HCT116 (cell line): ENCODE data around the gene NPW. TPM values are rescaled to one million over a fixed set of nuclear protein-coding genes. Genes with fewer than 3 reads are reported as not detected.

Experiments
- ATAC-seq: fragments of 200-7000 bp; cut with Tn5 transposase; 2 replicates; pipeline ENCODE4 v1.9.1; 2020; ENCODE audit warnings: mild to moderate bottlenecking, moderate library complexity
- BruUV-seq: library from RNA; stranded (reverse); fragments of 400-500 nt; replicated peaks from 2 replicates; lab custom pipeline; 2021; lab: Mats Ljungman, UMichigan
- CTCF ChIA-PET: fragments of 300-600 bp; sonication (Branson Sonifier 250); formaldehyde crosslinking; loops from one replicate; lab custom pipeline; 2021; ENCODE audit warnings: antibody characterized with exemption; lab: Charles Lee
- POLR2A ChIA-PET: fragments of 300-600, 350-600 bp; sonication (Branson Sonifier 250); formaldehyde crosslinking; loops from one replicate; lab custom pipeline; 2021; ENCODE audit warnings: antibody characterized with exemption; lab: Charles Lee
- RAD21 ChIA-PET, 2 experiments: fragments of 300-600 bp; sonication (Branson Sonifier 250); formaldehyde crosslinking; loops; one replicate each; lab custom pipeline; 2023; ENCODE audit warnings: low total read pairs in 2 of 2; ENCODE audit not compliant: uncharacterized antibody in 2 of 2, unreplicated experiment in 2 of 2, low non-redundant PET in 1 of 2; lab: Charles Lee
- DNase-seq: peaks from one replicate; pipeline ENCODE4 v3.0.0-alpha.2; 2010; ENCODE audit warnings: low read depth, low spot score
- H2AFZ ChIP-seq: fragments of 200-600 bp; shearing (Covaris generic), sonication (generic); 2 replicates; pipeline ENCODE4 v1.6.1; 2017; ENCODE audit warnings: low read depth, mixed run types, mixed read lengths, antibody characterized with exemption, low read length; ENCODE audit not compliant: poor library complexity, severe bottlenecking
- H3K27ac ChIP-seq: 2 replicates; pipeline ENCODE4 v1.5.1; 2012; ENCODE audit warnings: low read depth, low read length
- H3K27me3 ChIP-seq: fragments of 200-600 bp; sonication (generic); 2 replicates; pipeline ENCODE4 v1.6.1; 2016; ENCODE audit warnings: mixed run types, low read length, mixed read lengths; ENCODE audit not compliant: insufficient read depth
- H3K36me3 ChIP-seq, 2 experiments: fragments of 200-500 bp in 1 of 2; fragments of 200-600 bp in 1 of 2; sonication (Bioruptor generic) in 1 of 2; sonication (generic) in 1 of 2; 2 replicates each; pipeline versions ENCODE4 v1.5.1 to v1.6.1; 2014 to 2016; ENCODE audit warnings: low read length in 2 of 2, inconsistent platforms in 1 of 2, mixed read lengths in 1 of 2, mixed run types in 1 of 2; ENCODE audit not compliant: insufficient read depth in 2 of 2, control insufficient read depth in 1 of 2
- H3K4me1 ChIP-seq, 2 experiments: fragments of 200-600 bp in 1 of 2; sonication (generic) in 1 of 2; 2 replicates each; pipeline versions ENCODE4 v1.5.1 to v1.6.1; 2012 to 2017; ENCODE audit warnings: low read length in 2 of 2, inconsistent platforms in 1 of 2, mild to moderate bottlenecking in 1 of 2, mixed read lengths in 1 of 2, mixed run types in 1 of 2, moderate library complexity in 1 of 2; ENCODE audit not compliant: insufficient read depth in 2 of 2, control insufficient read depth in 1 of 2
- H3K4me2 ChIP-seq: fragments of 200-600 bp; sonication (generic); 2 replicates; pipeline ENCODE4 v1.6.1; 2017; ENCODE audit warnings: mixed run types, low read length, mixed read lengths
- H3K4me3 ChIP-seq, 2 experiments: fragments of 200-600 bp in 1 of 2; sonication (generic) in 1 of 2; replicated peaks in 1 of 2; 2 replicates each; pipeline ENCODE4 v1.5.1; 2011 to 2016; ENCODE audit warnings: low read length in 2 of 2, control low read depth in 1 of 2, low read depth in 1 of 2, mild to moderate bottlenecking in 1 of 2, mixed read lengths in 1 of 2, mixed run types in 1 of 2
- H3K79me2 ChIP-seq: fragments of 200-600 bp; sonication (generic); 2 replicates; pipeline ENCODE4 v1.6.1; 2017; ENCODE audit warnings: mild to moderate bottlenecking, mixed run types, low read length, moderate library complexity, mixed read lengths; ENCODE audit not compliant: insufficient read depth
- H3K9ac ChIP-seq: fragments of 200-600 bp; sonication (generic); 2 replicates; pipeline ENCODE4 v1.6.1; 2016; ENCODE audit warnings: low read length, mixed read lengths
- H3K9me2 ChIP-seq: fragments of 200-600 bp; sonication (generic), shearing (Covaris generic); 2 replicates; pipeline ENCODE4 v1.6.1; 2017; ENCODE audit warnings: mixed run types, mild to moderate bottlenecking, moderate library complexity; ENCODE audit not compliant: insufficient read depth
- H3K9me3 ChIP-seq, 2 experiments: fragments of 200-500 bp in 1 of 2; fragments of 200-600 bp in 1 of 2; sonication (Bioruptor generic) in 1 of 2; sonication (generic) in 1 of 2; 2 replicates each; pipeline ENCODE4 v1.6.1; 2014 to 2017; ENCODE audit warnings: low read length in 2 of 2, mixed read lengths in 2 of 2, inconsistent platforms in 1 of 2, low read depth in 1 of 2, mild to moderate bottlenecking in 1 of 2, mixed run types in 1 of 2, moderate library complexity in 1 of 2; ENCODE audit not compliant: control insufficient read depth in 1 of 2, insufficient read depth in 1 of 2
- H4K20me1 ChIP-seq: fragments of 200-600 bp; sonication (generic), shearing (Covaris generic); 2 replicates; pipeline ENCODE4 v1.6.1; 2017; ENCODE audit warnings: mixed run types, mild to moderate bottlenecking, moderate library complexity; ENCODE audit not compliant: insufficient read depth
- ELF1 ChIP-seq: IDR thresholded peaks from 2 replicates; pipeline ENCODE4 v1.6.1; 2012; ENCODE audit warnings: low read depth, borderline replicate concordance
- FOSL1 ChIP-seq: IDR thresholded peaks from 2 replicates; pipeline ENCODE4 v1.6.1; 2012; ENCODE audit warnings: low read depth
- POLR2A ChIP-seq: IDR thresholded peaks from 2 replicates; pipeline ENCODE4 v1.7.0; 2011; ENCODE audit warnings: borderline replicate concordance; ENCODE audit not compliant: insufficient read depth, insufficient read length; ENCODE audit errors: extremely low read depth
- SP1 ChIP-seq: IDR thresholded peaks from 2 replicates; pipeline ENCODE4 v1.6.1; 2012; ENCODE audit warnings: low read depth
- SRF ChIP-seq: IDR thresholded peaks from 2 replicates; pipeline ENCODE4 v1.6.1; 2012; ENCODE audit warnings: low read depth
- intact Hi-C: fragments of 100-400 bp; cut with micrococcal nuclease; formaldehyde crosslinking; loops from 2 replicates; pipeline ENCODE4 v1.10.0; 2022
- total RNA-seq: library from RNA; stranded (reverse); gene quantifications from one replicate; pipeline ENCODE4 v1.2.1, GENCODE V29; 2021; ENCODE audit not compliant: unreplicated experiment
- TF ChIP-seq, protein P1 (sequence below): IDR thresholded peaks from 2 replicates; pipeline ENCODE4 v1.6.1; 2012; ENCODE audit warnings: low read depth

NPW gene
- total RNA-seq, 1 experiment from 2014 or later, result 226 TPM

DNA sequence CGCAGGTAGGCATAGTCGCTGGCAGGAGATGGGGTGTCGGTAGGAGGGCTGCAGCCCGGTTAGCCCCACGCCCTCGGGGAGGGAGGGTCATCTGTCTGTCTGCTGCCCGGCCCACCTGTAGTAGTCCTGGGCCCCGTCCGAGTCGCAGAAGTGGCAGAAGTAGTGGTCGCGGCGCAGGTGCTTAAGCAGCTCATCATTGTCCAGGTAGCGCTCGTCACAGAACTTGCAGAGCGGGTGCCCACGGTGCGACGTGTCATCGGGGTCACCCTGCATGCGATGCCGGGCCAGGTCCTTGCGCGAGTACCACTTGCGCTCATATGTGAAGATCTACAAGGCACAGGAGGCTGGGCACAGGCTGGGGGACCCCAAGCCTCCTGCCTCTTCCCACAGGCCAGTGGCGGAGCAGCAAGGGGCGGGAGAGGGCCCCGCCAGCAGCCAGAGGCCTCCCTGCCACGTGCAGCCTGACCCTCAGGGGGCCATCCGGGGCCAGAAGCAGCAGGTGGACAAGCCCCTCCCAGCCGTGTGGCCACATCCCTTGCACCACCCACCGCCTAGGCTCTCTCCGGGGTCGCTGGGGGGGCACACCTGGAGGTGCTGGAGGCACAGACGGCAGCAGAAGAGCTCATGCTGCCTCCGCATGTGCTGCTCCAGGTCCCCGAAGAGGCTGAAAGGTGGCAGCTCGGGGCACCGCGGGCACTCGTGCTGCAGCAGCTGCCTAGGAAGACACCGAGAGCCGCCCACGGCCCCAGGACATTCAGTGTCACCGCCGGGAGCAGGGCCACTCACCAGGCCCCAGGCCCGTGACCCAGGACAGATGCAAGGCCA lies 17.0 kb upstream of the NPW start:
- Histone ChIP-seq H3K36me3 (peaks cover 23 to 53% of the 10 kb centered on the region in 2 experiments; a peak in 3 of 4 replicates), H3K9me2 (no peaks in the 10 kb centered on the region), H3K9ac (no peak overlapping the region), H3K9me3 (no peaks in the 10 kb centered on the region), H3K27ac (peak overlapping the region; percentile 19; the same call in 1 of the 2 replicates), H3K4me1 (peaks cover 13 to 38% of the 10 kb centered on the region in 2 experiments), H3K27me3 (no peaks in the 10 kb centered on the region), H3K4me2 (no peak overlapping the region), H2AFZ (no peak overlapping the region), H3K79me2 (peaks cover 63% of the 10 kb centered on the region), H4K20me1 (no peaks in the 10 kb centered on the region; the same call in 1 of the 2 replicates), H3K4me3 (no peak overlapping the region)
- CTCF ChIA-PET, result interaction anchor here (1.4 to 1.6 kb wide), 2 partner anchors 14 to 20 kb away, joined by 3 to 12 read pairs; no protein-coding TSS in a partner anchor
- intact Hi-C loops, result loop anchor here (5.0 kb wide), 1 partner anchor 140 kb away; no protein-coding TSS in a partner anchor
- DNase-seq (no peak), ATAC-seq (no peak)
- BruUV-seq, result no TSS peak
- POLR2A ChIA-PET, result interaction anchor here (2.1 to 2.6 kb wide), 2 partner anchors 38 to 138 kb away, joined by 9 to 10 read pairs; partner anchors contain the start of gene RPS2
- RAD21 ChIA-PET, result no interaction called here
- TF ChIP-seq POLR2A, result no peak
- TF ChIP-seq ELF1, result no peak
- TF ChIP-seq SP1, result no peak
- TF ChIP-seq FOSL1, result no peak
- no peak for TF ChIP-seq SRF
- TF ChIP-seq, protein P1, sequence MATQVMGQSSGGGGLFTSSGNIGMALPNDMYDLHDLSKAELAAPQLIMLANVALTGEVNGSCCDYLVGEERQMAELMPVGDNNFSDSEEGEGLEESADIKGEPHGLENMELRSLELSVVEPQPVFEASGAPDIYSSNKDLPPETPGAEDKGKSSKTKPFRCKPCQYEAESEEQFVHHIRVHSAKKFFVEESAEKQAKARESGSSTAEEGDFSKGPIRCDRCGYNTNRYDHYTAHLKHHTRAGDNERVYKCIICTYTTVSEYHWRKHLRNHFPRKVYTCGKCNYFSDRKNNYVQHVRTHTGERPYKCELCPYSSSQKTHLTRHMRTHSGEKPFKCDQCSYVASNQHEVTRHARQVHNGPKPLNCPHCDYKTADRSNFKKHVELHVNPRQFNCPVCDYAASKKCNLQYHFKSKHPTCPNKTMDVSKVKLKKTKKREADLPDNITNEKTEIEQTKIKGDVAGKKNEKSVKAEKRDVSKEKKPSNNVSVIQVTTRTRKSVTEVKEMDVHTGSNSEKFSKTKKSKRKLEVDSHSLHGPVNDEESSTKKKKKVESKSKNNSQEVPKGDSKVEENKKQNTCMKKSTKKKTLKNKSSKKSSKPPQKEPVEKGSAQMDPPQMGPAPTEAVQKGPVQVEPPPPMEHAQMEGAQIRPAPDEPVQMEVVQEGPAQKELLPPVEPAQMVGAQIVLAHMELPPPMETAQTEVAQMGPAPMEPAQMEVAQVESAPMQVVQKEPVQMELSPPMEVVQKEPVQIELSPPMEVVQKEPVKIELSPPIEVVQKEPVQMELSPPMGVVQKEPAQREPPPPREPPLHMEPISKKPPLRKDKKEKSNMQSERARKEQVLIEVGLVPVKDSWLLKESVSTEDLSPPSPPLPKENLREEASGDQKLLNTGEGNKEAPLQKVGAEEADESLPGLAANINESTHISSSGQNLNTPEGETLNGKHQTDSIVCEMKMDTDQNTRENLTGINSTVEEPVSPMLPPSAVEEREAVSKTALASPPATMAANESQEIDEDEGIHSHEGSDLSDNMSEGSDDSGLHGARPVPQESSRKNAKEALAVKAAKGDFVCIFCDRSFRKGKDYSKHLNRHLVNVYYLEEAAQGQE, result no peak
